Liver (tissue), 9 donors: ENCODE data around the gene ADGRG2. TPM values are rescaled to one million over a fixed set of nuclear protein-coding genes. Genes with fewer than 3 reads are reported as not detected.

Source experiments
- DNase-seq: peaks from one replicate; pipeline ENCODE4 v3.0.0-alpha.2; 2017; ENCODE audit warnings: low spot score
- H3K27ac ChIP-seq, 2 donors: one replicate each; pipeline ENCODE4 v1.7.0; 2013; ENCODE audit warnings: inconsistent platforms in 2 of 2, low read length in 2 of 2, control low read depth in 1 of 2, low read depth in 1 of 2, mild to moderate bottlenecking in 1 of 2
- H3K27me3 ChIP-seq, 4 donors: one replicate each; pipeline versions ENCODE4 v1.6.1 to v1.7.0; 2013; ENCODE audit warnings: low read length in 3 of 4, inconsistent platforms in 1 of 4, mild to moderate bottlenecking in 1 of 4, moderate library complexity in 1 of 4; ENCODE audit not compliant: control insufficient read depth in 4 of 4, insufficient read depth in 4 of 4
- H3K36me3 ChIP-seq, 4 donors: one replicate each; pipeline versions ENCODE4 v1.6.1 to v1.7.0; 2013; ENCODE audit warnings: low read length in 3 of 4, mild to moderate bottlenecking in 3 of 4, low read depth in 1 of 4, moderate library complexity in 1 of 4; ENCODE audit not compliant: control insufficient read depth in 4 of 4, insufficient read depth in 3 of 4
- H3K4me1 ChIP-seq, 4 donors: one replicate each; pipeline versions ENCODE4 v1.6.1 to v1.7.0; 2013; ENCODE audit warnings: low read length in 3 of 4, mild to moderate bottlenecking in 3 of 4, moderate library complexity in 1 of 4; ENCODE audit not compliant: control insufficient read depth in 4 of 4, insufficient read depth in 4 of 4
- H3K4me3 ChIP-seq, 3 donors: one replicate each; pipeline versions ENCODE4 v1.6.1 to v1.7.0; 2013; ENCODE audit warnings: low read length in 3 of 3, control low read depth in 1 of 3, low read depth in 1 of 3, mild to moderate bottlenecking in 1 of 3
- H3K9ac ChIP-seq, 2 donors: one replicate each; pipeline ENCODE4 v1.7.0; 2013; ENCODE audit warnings: low read length in 2 of 2, mild to moderate bottlenecking in 2 of 2, moderate library complexity in 2 of 2, control low read depth in 1 of 2, low read depth in 1 of 2
- H3K9me3 ChIP-seq, 4 donors: one replicate each; pipeline versions ENCODE4 v1.6.1 to v1.7.0; 2013; ENCODE audit warnings: low read length in 3 of 4; ENCODE audit not compliant: control insufficient read depth in 4 of 4
- ATF3 ChIP-seq: IDR thresholded peaks from 2 replicates; pipeline ENCODE4 v1.6.1; 2016; ENCODE audit warnings: antibody characterized with exemption
- CTCF ChIP-seq: fragments of 150-350 bp; IDR thresholded peaks from 2 replicates; pipeline ENCODE4 v1.5.1; 2017; ENCODE audit warnings: improper control_type of control experiment, low read depth, low read length; ENCODE audit not compliant: missing input control
- EGR1 ChIP-seq, 2 donors: IDR thresholded peaks; 2 replicates each; pipeline ENCODE4 v1.6.1; 2016 to 2018; ENCODE audit warnings: antibody characterized with exemption in 2 of 2, low read depth in 2 of 2
- FOXA1 ChIP-seq: IDR thresholded peaks from 2 replicates; pipeline ENCODE4 v1.6.1; 2016; ENCODE audit warnings: antibody characterized with exemption
- FOXA2 ChIP-seq: IDR thresholded peaks from 2 replicates; pipeline ENCODE4 v1.6.1; 2016; ENCODE audit warnings: antibody characterized with exemption
- GABPA ChIP-seq, 2 donors: IDR thresholded peaks in 1 of 2; conservative IDR thresholded peaks in 1 of 2; 2 replicates each; pipeline ENCODE4 v1.6.1; 2016; ENCODE audit warnings: antibody characterized with exemption in 2 of 2, mild to moderate bottlenecking in 1 of 2, moderate library complexity in 1 of 2
- HNF4A ChIP-seq, 2 donors: conservative IDR thresholded peaks; 2 replicates each; pipeline ENCODE4 v1.6.1; 2016; ENCODE audit warnings: antibody characterized with exemption in 2 of 2, mild to moderate bottlenecking in 2 of 2
- HNF4G ChIP-seq: IDR thresholded peaks from 2 replicates; pipeline ENCODE4 v1.6.1; 2016; ENCODE audit warnings: antibody characterized with exemption
- JUND ChIP-seq, 2 donors: IDR thresholded peaks; 2 replicates each; pipeline ENCODE4 v1.6.1; 2016; ENCODE audit warnings: antibody characterized with exemption in 2 of 2
- MAX ChIP-seq: IDR thresholded peaks from 2 replicates; pipeline ENCODE4 v1.6.1; 2016; ENCODE audit warnings: antibody characterized with exemption
- NR2F2 ChIP-seq: IDR thresholded peaks from 2 replicates; pipeline ENCODE4 v1.6.1; 2016; ENCODE audit warnings: antibody characterized with exemption
- RAD21 ChIP-seq, 2 donors: IDR thresholded peaks; 2 replicates each; pipeline ENCODE4 v1.6.1; 2016; ENCODE audit warnings: antibody characterized with exemption in 2 of 2, mild to moderate bottlenecking in 2 of 2
- REST ChIP-seq: IDR thresholded peaks from 2 replicates; pipeline ENCODE4 v1.6.1; 2016; ENCODE audit warnings: antibody characterized with exemption, mild to moderate bottlenecking
- RXRA ChIP-seq, 2 donors: IDR thresholded peaks; 2 replicates each; pipeline ENCODE4 v1.6.1; 2017 to 2018; ENCODE audit warnings: antibody characterized with exemption in 2 of 2, mild to moderate bottlenecking in 1 of 2
- SP1 ChIP-seq: IDR thresholded peaks from 2 replicates; pipeline ENCODE4 v1.6.1; 2018; ENCODE audit warnings: antibody characterized with exemption, mild to moderate bottlenecking
- TAF1 ChIP-seq: conservative IDR thresholded peaks from 2 replicates; pipeline ENCODE4 v1.6.1; 2016; ENCODE audit warnings: antibody characterized with exemption, mild to moderate bottlenecking
- YY1 ChIP-seq: IDR thresholded peaks from 2 replicates; pipeline ENCODE4 v1.6.1; 2016; ENCODE audit warnings: antibody characterized with exemption, mild to moderate bottlenecking
- ZBTB33 ChIP-seq: IDR thresholded peaks from 2 replicates; pipeline ENCODE4 v1.6.1; 2016; ENCODE audit warnings: antibody characterized with exemption
- WGBS: extraction: QIAGEN DNeasy Blood & Tissue Kit; methylation state at CpG from one replicate; pipeline ENCODE4 v1.1.7; 2013; 5-methylcytosine and 5-hydroxymethylcytosine counted together
- polyA plus RNA-seq, 2 donors: library from polyadenylated mRNA; stranded (reverse) in 1 of 2; unstranded in 1 of 2; fragments of 200-250 nt in 1 of 2; fragments of >200 nt in 1 of 2; fragmentation: Nextera tagmentation in 1 of 2; extraction: Ambion mirVana in 1 of 2; gene quantifications; one replicate each; pipeline versions ENCODE4 v1.2.1 to v1.2.3, GENCODE V29; 2013 to 2015
- total RNA-seq, 2 donors: library from RNA; depleted of rRNA; stranded (reverse); fragments of >200 nt; gene quantifications; one replicate each; pipeline ENCODE4 v1.2.3, GENCODE V29; 2014
- donor health status: healthy.
- donor health status: healthy.
- donor health status: healthy.
- donor health status: healthy.
- donor health status: healthy.

ADGRG2 gene
- total and polyA plus RNA-seq, 4 donors, result 0.08 to 0.45 (median 0.24) TPM; not detected in 1

- Histone ChIP-seq H3K27ac (no peak overlapping the region), H3K4me3 (no peak overlapping the region), H3K4me1 (no peaks in the 10 kb centered on the region), H3K36me3 (no peaks in the 10 kb centered on the region), H3K27me3 (no peaks in the 10 kb centered on the region), H3K9me3 (no peaks in the 10 kb centered on the region), H3K9ac (no peak overlapping the region)
- TF ChIP-seq FOXA2, result no peak
- no peak for TF ChIP-seq SP1
- TF ChIP-seq RAD21 (IDR thresholded peaks at IDR 0.05), result no peak
- TF ChIP-seq YY1, result no peak
- no peak for TF ChIP-seq GABPA (IDR thresholded peaks at IDR 0.05 in 1 of 2, conservative IDR thresholded peaks at IDR 0.05 in 1 of 2)
- no peak for TF ChIP-seq RXRA (IDR thresholded peaks at IDR 0.05)
- TF ChIP-seq NR2F2, result no peak
- TF ChIP-seq ATF3, result no peak
- TF ChIP-seq EGR1 (IDR thresholded peaks at IDR 0.05; ENCODE audit: low read depth in 2 of 2), result no peak
- no peak for TF ChIP-seq TAF1
- TF ChIP-seq REST, result no peak
- TF ChIP-seq HNF4G, result no peak
- no peak for TF ChIP-seq JUND (IDR thresholded peaks at IDR 0.05)
- TF ChIP-seq CTCF, result no peak
- no peak for DNase-seq
- 90% methylated on average over 4 of the region's 4 CpGs for WGBS
Observed at GRCh38 chrX:19130628-19131027, 8.4 kb upstream of the ADGRG2 start.

GRCh38 chrX:19129694-19130093 lies 7.4 kb upstream of the ADGRG2 start:
- over 99% methylated on average over 3 of the region's 3 CpGs for WGBS
- no peak overlapping the region for H3K9ac ChIP-seq
- no peak for DNase-seq
- TF ChIP-seq FOXA2 (no peak), JUND (IDR thresholded peaks at IDR 0.05) (no peak), RXRA (IDR thresholded peaks at IDR 0.05) (no peak), CTCF (no peak), GABPA (IDR thresholded peaks at IDR 0.05 in 1 of 2, conservative IDR thresholded peaks at IDR 0.05 in 1 of 2) (no peak), HNF4G (no peak), FOXA1 (no peak), REST (no peak), YY1 (no peak), ZBTB33 (no peak), MAX (no peak), ATF3 (no peak), HNF4A (conservative IDR thresholded peaks at IDR 0.05) (no peak)

More at GRCh38 chrX:19129694-19130093, 7.4 kb upstream of the ADGRG2 start:
- no peak overlapping the region for H3K4me3 ChIP-seq
- H3K9me3 ChIP-seq, result no peaks in the 10 kb centered on the region
- H3K4me1 ChIP-seq, result no peaks in the 10 kb centered on the region
- H3K36me3 ChIP-seq, result no peaks in the 10 kb centered on the region
- H3K27ac ChIP-seq, result no peak overlapping the region
- no peaks in the 10 kb centered on the region for H3K27me3 ChIP-seq
